Measurements from ENCODE around the gene PLA2G2F.

The PLA2G2F gene, protein sequence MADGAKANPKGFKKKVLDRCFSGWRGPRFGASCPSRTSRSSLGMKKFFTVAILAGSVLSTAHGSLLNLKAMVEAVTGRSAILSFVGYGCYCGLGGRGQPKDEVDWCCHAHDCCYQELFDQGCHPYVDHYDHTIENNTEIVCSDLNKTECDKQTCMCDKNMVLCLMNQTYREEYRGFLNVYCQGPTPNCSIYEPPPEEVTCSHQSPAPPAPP

DNA sequence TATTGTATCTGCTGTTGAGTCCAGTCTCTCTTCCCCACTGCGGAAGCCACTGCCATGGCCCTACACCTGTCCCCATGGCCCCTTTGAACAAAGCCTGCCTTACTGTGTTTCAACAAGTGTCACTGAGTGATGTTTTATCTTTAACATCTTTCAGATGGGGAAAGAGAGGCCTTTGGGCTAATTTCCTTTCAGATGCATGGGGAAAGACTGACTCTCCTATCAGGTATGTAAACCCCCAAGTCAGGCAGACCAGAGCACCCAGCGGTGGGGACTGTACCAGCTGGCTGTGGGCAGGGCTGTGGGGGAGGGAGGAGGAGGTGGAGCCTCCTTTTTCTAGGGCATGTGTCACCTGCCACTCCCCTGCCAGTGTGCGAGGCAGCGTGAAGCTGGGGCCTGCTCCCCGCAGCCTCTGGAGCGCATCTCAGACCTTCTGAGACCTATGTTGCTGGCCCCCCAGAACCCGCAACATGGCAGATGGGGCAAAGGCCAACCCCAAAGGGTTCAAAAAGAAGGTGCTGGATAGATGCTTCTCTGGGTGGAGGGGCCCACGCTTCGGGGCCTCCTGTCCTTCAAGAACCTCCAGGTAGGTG is at the start of gene PLA2G2F:
PLA2G2F (plus strand) TSS at position 363 of the 590 bp plus-strand sequence; CDS start at position 468, 105 bp downstream.
- Mint-ChIP-seq H3K4me1 (no peaks in the 10 kb centered on the region), H3K9me3 (no peaks in the 10 kb centered on the region), H3K27me3 (no peaks in the 10 kb centered on the region), H3K36me3 (no peaks in the 10 kb centered on the region), H3K4me3 (no peak within 1 kb of the TSS), H3K27ac (no peak within 1 kb of the TSS)
- no peak for ATAC-seq

DNA sequence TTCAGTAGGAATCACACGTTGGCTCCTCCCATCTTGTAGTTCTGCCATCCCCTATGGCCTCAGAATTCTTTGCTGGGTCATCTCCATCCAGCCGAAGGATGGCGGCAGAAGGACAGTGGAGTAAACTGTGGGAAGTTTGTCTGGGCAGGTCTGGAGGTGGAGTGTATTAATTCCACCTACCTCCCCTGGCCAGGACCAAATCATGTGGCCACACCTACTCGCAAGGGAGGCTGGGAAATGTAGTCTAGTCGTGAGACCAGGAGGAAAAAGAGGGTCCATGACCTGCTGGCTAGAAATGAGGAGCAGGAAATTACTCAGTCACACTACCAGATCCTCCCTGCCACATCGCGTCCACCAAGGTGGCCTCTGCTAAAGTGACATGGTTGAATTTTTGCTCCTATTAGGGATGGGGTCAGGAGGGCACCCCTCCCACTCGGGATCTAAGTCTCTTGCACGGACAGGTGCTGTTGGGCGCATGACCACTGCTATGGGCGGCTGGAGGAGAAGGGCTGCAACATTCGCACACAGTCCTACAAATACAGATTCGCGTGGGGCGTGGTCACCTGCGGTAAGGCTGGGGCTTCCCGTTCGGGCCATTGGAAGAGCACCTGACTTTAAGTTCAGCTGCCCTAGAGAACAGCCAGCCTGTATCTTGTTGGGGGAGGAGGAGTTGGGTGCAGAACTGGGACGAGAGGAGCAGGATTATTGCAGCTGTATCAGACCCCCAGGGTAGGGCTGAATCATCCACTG is 49.6 kb upstream of the PLA2G2F start:
- H3K27me3 Mint-ChIP-seq = peaks cover 10% of the 10 kb centered on the region
- no peaks in the 10 kb centered on the region for H3K36me3 Mint-ChIP-seq
- H3K4me3 Mint-ChIP-seq = no peak overlapping the region
- ATAC-seq = no peak
- H3K9me3 Mint-ChIP-seq = no peaks in the 10 kb centered on the region
- H3K27ac Mint-ChIP-seq = no peak overlapping the region
- H3K4me1 Mint-ChIP-seq = peaks cover 13% of the 10 kb centered on the region

DNA sequence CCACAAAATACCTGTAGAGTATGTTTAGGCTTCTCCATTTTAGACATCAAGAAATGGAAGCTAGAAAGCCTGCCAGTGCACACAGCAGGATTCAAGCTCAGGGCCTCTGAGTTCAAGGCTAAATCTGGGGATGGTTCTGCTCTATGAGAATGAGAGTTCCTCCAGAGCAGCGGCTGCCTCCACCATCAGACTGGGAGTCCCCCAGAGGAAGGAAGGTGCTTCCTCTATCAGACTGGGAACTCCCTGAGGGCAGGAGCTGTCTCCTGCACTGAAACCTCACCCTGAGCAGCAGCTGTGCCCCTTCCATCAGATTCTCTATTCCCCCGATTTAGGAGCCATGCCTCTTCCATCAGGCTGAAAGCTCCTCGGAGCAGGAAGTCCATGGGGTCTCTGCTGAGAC is 49.0 kb upstream of the PLA2G2F start:
- peaks cover 7% of the 10 kb centered on the region for H3K4me1 Mint-ChIP-seq
- ATAC-seq = no peak
- peaks cover 10% of the 10 kb centered on the region for H3K27me3 Mint-ChIP-seq
- H3K36me3 Mint-ChIP-seq = no peaks in the 10 kb centered on the region
- no peak overlapping the region for H3K27ac Mint-ChIP-seq
- no peaks in the 10 kb centered on the region for H3K9me3 Mint-ChIP-seq
- no peak overlapping the region for H3K4me3 Mint-ChIP-seq

DNA sequence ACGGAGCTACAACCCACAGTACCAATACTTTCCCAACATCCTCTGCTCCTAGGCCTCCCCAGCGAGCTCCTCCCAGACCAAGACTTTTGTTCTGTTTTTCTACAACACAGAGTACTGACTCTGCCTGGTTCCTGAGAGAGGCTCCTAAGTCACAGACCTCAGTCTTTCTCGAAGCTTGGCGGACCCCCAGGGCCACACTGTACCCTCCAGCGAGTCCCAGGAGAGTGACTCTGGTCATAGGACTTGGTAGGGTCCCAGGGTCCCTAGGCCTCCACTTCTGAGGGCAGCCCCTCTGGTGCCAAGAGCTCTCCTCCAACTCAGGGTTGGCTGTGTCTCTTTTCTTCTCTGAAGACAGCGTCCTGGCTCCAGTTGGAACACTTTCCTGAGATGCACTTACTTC is 48.5 kb upstream of the PLA2G2F start:
- Mint-ChIP-seq H3K4me1 (peaks cover 6% of the 10 kb centered on the region), H3K4me3 (no peak overlapping the region), H3K27ac (no peak overlapping the region), H3K36me3 (no peaks in the 10 kb centered on the region), H3K27me3 (peaks cover 10% of the 10 kb centered on the region), H3K9me3 (no peaks in the 10 kb centered on the region)
- no peak for ATAC-seq

DNA sequence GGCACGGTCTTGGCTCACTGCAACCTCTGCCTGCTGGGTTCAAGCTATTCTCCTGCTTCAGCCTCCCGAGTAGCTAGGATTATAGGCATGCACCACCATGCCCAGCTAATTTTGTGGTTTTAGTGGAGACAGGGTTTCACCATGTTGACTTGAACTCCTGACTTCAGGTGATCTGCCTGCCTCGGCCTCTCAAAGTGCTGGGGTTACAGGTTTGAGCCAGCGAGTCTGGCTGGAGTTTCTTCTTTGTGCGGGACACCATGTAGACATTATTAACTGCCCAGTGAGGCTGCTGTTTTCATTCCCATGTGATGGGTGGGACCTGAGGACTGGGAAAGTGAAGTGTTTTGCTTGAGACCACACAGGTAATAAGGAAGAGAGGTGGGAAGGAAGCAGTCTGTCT is 45.8 kb upstream of the PLA2G2F start:
- Mint-ChIP-seq H3K4me1 (no peaks in the 10 kb centered on the region), H3K36me3 (no peaks in the 10 kb centered on the region), H3K4me3 (no peak overlapping the region), H3K27me3 (peaks cover 10% of the 10 kb centered on the region), H3K9me3 (no peaks in the 10 kb centered on the region), H3K27ac (no peak overlapping the region)
- no peak for ATAC-seq

DNA sequence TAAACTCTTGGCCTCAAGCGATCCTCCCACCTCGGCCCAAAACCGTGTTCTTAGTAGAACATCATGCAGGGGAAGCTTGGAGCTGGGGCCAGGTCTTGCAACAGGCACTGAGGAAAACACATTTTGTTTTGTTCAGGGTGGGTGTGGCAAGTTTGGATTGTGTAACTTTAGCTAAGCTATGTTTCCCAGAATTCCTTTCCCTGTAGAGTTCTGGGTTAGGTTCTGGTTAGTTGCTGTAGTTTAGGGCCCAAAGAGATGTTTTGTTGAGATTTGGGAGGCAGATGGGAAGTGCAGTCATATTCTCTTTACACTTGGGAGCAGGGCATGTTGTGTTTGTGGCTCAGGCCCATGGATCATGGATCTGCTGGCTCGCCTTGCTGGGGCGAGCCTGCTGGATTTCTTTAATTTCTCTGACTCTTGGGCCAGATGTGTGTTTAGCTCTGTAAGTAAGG is 45.2 kb upstream of the PLA2G2F start:
- H3K4me3 Mint-ChIP-seq = no peak overlapping the region
- no peak for ATAC-seq
- no peaks in the 10 kb centered on the region for H3K36me3 Mint-ChIP-seq
- no peaks in the 10 kb centered on the region for H3K4me1 Mint-ChIP-seq
- peaks cover 10% of the 10 kb centered on the region for H3K27me3 Mint-ChIP-seq
- no peak overlapping the region for H3K27ac Mint-ChIP-seq
- H3K9me3 Mint-ChIP-seq = no peaks in the 10 kb centered on the region

DNA sequence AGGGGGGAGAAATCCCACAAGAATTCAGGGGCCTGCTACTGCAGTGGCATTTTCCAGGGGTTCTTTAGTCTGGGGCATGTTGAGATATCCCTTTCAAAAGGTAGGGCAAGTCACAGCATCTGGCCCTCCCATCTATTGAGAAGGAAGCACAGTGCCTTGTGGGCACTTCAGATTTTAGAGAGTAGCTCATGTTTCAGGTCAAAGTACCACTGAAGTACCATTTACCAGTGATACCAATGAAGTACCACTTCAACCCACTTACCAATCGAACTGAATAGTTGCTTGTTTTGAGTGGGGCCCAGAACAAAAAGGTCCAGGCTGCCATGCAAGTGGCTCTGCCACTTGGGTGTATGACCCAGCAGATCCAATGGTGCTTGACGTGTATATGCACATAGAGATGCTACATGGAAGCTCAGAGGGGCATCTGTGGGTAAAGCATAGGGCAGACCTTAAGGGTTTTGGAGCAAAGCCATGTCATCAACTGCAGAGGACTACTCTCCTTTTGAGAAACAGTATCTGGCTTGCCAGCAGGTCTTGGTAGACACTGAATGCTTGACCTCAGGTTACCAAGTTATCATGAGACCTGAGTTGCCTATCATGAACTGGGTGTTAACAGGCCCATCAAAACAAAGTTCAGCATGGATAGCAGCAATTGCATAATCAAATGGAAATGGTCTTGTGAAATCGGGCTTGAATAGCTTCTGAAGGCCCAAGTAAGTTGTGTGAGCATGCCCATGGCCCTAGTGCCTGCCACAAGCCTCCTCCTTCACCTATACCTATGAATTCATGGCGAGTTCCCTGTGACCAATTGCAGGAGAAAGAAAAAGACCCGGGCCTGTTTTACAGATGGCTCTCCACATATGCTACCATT is 43.3 kb upstream of the PLA2G2F start:
- no peaks in the 10 kb centered on the region for H3K9me3 Mint-ChIP-seq
- peaks cover 2% of the 10 kb centered on the region for H3K27me3 Mint-ChIP-seq
- ATAC-seq = no peak
- no peak overlapping the region for H3K4me3 Mint-ChIP-seq
- H3K4me1 Mint-ChIP-seq = peaks cover 2% of the 10 kb centered on the region
- no peaks in the 10 kb centered on the region for H3K36me3 Mint-ChIP-seq
- no peak overlapping the region for H3K27ac Mint-ChIP-seq

DNA sequence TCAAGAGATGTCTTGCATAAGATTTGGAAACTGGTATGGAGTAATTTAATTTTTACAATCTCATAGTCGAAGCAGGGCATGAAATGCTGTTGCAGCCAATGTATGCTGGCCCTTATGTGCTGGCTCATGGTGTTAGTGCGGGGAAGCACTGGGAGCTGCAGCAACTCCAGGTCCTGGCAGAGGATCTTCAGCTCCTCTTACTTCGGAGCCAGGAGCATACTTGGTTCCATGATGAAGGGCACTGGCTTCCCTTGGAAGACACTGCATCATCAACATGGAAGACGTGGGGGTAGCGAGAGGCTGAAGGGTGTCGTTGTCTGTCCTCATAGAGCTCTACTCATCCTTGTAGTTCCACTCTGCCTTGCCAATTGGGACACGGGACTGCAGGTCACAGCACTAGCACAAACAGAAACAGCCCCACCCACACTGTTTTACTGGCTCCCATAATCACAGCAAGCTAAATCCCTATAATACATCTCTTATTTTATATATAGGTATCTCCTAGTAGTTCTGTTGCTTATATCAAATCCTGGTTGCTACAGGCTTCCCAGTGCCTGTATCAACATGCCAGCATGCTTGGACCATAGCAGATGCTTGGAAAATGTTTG is 42.2 kb upstream of the PLA2G2F start:
- Mint-ChIP-seq H3K27me3 (no peaks in the 10 kb centered on the region), H3K36me3 (no peaks in the 10 kb centered on the region), H3K9me3 (no peaks in the 10 kb centered on the region), H3K4me1 (peaks cover 7% of the 10 kb centered on the region), H3K27ac (no peak overlapping the region), H3K4me3 (no peak overlapping the region)
- no peak for ATAC-seq

DNA sequence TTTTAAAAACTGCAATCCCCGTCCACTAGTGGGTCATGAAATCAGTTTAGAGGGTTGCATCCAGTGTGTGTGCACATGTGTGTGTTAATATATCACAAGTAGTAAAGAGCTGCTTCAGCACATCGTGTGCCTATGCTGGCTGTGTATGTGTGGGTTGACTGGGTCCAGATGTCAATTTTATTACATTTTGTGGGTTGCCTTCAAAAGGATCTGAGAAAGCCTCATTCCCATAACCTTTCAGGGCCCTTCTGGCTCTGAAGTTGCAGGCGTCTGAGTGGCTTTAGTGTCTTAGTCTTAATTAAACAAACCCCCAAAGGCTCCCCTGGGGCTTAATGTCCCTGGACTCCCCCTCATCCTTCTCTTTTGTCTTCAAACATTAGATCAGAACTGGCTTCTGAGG is 39.6 kb upstream of the PLA2G2F start:
- Mint-ChIP-seq H3K4me3 (no peak overlapping the region), H3K9me3 (no peaks in the 10 kb centered on the region), H3K4me1 (peaks cover 7% of the 10 kb centered on the region), H3K36me3 (no peaks in the 10 kb centered on the region), H3K27me3 (no peaks in the 10 kb centered on the region), H3K27ac (no peak overlapping the region)
- peak; percentile 54 for ATAC-seq

DNA sequence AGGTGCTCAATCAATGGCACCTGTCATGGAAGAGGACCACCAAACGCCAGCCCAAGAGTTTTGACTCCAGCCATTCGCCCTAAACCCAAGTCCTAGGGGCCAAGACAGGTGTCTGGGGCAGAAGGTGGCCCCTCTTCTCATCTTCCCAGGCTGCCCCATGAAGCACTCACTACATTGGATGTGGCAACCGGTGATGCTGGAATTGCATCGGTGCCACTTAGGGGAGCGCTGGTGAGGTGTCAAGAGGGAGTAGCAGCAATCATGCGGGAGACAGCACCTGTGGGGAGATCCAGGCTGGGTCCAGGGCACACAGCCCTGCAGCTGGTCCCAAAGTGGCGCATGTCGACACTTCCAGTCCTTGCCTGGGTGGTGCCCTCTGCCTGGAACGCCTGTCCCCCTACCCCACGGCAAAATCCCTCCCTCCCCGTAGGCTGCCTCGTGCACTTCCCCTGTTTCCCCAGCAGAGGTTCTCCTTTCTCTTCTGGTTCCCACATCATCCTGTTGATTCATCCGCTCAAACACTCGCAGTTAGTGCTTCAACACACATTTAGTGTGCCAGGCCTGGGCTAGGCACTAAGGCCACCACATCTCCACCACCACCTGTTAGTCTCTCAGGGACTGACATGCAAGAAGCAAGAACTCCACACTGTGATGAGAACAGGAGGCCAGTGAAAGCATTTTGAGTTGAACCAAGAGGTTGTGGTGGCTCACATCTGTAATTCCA is 38.3 kb upstream of the PLA2G2F start:
- peaks cover 7% of the 10 kb centered on the region for H3K4me1 Mint-ChIP-seq

DNA sequence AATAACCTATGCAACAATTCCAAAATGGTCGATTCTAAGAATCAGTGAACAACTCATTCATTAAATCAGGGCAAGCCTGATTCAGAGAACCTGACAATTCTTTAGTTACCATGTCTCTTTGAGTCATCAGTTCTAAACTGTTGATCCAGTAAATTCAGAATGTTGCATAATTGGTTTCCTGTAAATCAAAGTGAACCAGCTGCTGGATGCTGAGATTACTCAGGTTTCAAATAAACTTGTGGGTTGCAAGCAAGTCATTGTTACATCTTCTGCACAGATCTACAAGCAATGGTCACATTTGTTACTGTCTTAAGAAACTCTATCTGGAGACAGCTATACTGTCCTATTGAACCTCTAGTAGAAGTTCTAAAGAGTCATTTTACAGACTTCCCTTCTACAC is 36.2 kb upstream of the PLA2G2F start:
- Mint-ChIP-seq H3K27ac (no peak overlapping the region), H3K27me3 (peaks cover 8% of the 10 kb centered on the region), H3K4me1 (peaks cover 7% of the 10 kb centered on the region), H3K36me3 (no peaks in the 10 kb centered on the region), H3K4me3 (no peak overlapping the region), H3K9me3 (no peaks in the 10 kb centered on the region)
- ATAC-seq = no peak

More for the DNA sequence above, 38.3 kb upstream of the PLA2G2F start:
- Mint-ChIP-seq H3K27ac (no peak overlapping the region), H3K4me3 (no peak overlapping the region), H3K36me3 (no peaks in the 10 kb centered on the region), H3K9me3 (no peaks in the 10 kb centered on the region), H3K27me3 (no peaks in the 10 kb centered on the region)
- ATAC-seq = peak; percentile 66

DNA sequence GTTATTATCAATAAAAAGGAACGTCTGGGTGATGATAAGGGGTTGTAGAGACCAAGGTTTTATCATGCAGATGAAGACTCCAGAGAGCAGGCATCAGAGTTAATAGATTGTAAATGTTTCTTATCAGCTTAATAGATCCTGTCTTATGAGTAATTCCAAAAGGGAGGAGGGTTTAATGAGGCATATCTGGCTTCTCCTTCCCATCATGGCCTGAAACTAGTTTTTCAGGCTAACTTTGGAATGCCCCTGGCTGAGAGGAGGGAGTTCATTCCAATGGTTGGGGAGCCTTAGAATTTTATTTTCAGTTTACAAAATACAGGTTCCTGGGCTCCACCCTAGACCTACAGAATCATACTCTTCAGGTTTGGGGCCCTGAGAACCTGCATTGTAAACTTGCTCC is 33.3 kb upstream of the PLA2G2F start:
- Mint-ChIP-seq H3K4me1 (peaks cover 4% of the 10 kb centered on the region), H3K27ac (no peak overlapping the region), H3K4me3 (no peak overlapping the region), H3K27me3 (peaks cover 8% of the 10 kb centered on the region), H3K9me3 (no peaks in the 10 kb centered on the region), H3K36me3 (no peaks in the 10 kb centered on the region)
- ATAC-seq = no peak

DNA sequence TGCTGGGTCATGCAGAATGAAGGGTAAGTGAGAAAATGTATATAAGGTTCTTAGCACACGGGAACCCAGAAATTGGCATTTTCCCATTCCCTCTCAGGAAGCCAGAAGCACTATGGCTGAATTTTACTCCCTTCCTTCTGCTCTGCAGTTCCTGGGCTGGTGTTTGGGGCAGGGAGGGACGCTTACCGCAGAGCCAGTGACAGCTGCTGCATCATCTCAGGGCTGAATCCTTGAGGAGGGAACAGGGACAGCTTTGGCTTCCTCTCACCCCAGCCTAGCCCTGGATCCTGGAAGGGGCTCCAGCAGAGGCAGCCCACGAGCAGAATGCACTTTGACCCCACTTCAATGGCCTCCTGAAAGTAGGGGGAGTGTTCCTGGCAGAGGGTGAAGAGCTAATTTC is 31.8 kb upstream of the PLA2G2F start:
- ATAC-seq = no peak
- H3K4me1 Mint-ChIP-seq = no peaks in the 10 kb centered on the region
- no peaks in the 10 kb centered on the region for H3K9me3 Mint-ChIP-seq
- H3K27me3 Mint-ChIP-seq = peaks cover 8% of the 10 kb centered on the region
- H3K4me3 Mint-ChIP-seq = no peak overlapping the region
- no peaks in the 10 kb centered on the region for H3K36me3 Mint-ChIP-seq
- no peak overlapping the region for H3K27ac Mint-ChIP-seq

DNA sequence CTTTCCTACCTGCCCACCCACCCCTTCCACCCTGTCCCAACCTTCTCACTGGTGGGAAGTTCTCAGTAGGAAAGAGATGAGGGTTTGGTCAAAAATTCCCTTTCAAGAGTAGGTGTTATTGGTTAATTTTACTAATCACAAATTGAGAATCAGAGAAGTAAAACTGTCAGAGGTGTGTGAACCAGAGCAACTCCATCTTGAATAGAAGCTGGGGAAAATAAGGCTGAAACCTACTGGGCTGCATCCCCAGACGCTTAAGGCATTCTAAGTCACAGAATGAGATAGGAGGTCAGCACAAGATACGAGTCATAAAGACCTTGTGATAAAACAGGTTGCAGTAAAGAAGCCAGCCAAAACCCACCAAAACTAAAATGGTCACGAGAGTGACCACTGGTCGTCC is 31.3 kb upstream of the PLA2G2F start:
- H3K27me3 Mint-ChIP-seq = peaks cover 8% of the 10 kb centered on the region
- H3K4me1 Mint-ChIP-seq = no peaks in the 10 kb centered on the region

More for the DNA sequence above, 31.3 kb upstream of the PLA2G2F start:
- H3K36me3 Mint-ChIP-seq = no peaks in the 10 kb centered on the region
- ATAC-seq = no peak
- H3K27ac Mint-ChIP-seq = no peak overlapping the region
- no peak overlapping the region for H3K4me3 Mint-ChIP-seq
- H3K9me3 Mint-ChIP-seq = no peaks in the 10 kb centered on the region

Data from stimulated activated memory B cell treated with anti-CD40 and anti-IgM and Interleukin-4, amounts not matched to agents 10 μg/mL and 1 μg/mL and 100 μg/mL, for 72 hours (primary cell).